HEK293T (cell line): ENCODE data around the gene MRPS27.

Source experiments
- CTBP1 ChIP-seq: fragments of 450-650 bp; IDR thresholded peaks from 2 replicates; pipeline ENCODE4 v1.6.1; 2016; ENCODE audit warnings: borderline replicate concordance
- FOXA1 ChIP-seq: fragments of 450-650 bp; IDR thresholded peaks from 2 replicates; pipeline ENCODE4 v1.6.1; 2016; ENCODE audit warnings: mild to moderate bottlenecking
- FOXK2 ChIP-seq: fragments of 450-650 bp; IDR thresholded peaks from 2 replicates; pipeline ENCODE4 v1.6.1; 2016; ENCODE audit warnings: mild to moderate bottlenecking
- FOXM1 ChIP-seq: fragments of 450-650 bp; IDR thresholded peaks from 2 replicates; pipeline ENCODE4 v1.6.1; 2017; ENCODE audit warnings: mild to moderate bottlenecking, borderline replicate concordance
- LEF1 ChIP-seq: fragments of 450-650 bp; IDR thresholded peaks from 2 replicates; pipeline ENCODE4 v1.6.1; 2017; ENCODE audit warnings: mild to moderate bottlenecking, borderline replicate concordance
- SP1 ChIP-seq: fragments of 450-650 bp; IDR thresholded peaks from 2 replicates; pipeline ENCODE4 v1.6.1; 2017
- SUZ12 ChIP-seq: fragments of 450-650 bp; IDR thresholded peaks from 2 replicates; pipeline ENCODE4 v1.6.1; 2016; ENCODE audit warnings: mild to moderate bottlenecking
- TARDBP ChIP-seq: fragments of 450-650 bp; IDR thresholded peaks from 2 replicates; pipeline ENCODE4 v1.6.1; 2016
- TF ChIP-seq, protein P1 (sequence below): fragments of 450-650 bp; IDR thresholded peaks from 2 replicates; pipeline ENCODE4 v1.6.1; 2016

DNA sequence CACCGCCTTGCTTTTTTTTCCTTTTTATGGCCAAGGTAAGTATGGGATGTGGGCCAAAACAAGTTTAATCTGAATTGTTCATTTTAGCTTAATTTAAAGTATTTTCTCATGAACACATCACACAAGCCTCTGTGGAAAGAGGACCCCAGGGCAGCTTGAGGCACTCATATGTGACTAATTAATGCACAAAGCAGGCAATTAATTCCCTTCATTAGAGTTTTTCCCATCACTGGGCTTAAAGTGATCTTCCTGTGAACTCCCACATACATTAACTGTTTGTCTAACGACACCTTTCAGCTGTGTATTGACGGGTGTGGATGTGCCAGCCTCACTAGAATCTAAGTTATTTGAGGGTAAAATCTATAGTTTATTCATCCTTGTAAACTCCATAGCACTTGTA lies 103.3 kb downstream of the MRPS27 start:
- TF ChIP-seq TARDBP (no peak), SUZ12 (no peak), FOXM1 (no peak), FOXK2 (no peak), SP1 (no peak), LEF1 (no peak), CTBP1 (no peak), FOXA1 (no peak)
- TF ChIP-seq, protein P1, sequence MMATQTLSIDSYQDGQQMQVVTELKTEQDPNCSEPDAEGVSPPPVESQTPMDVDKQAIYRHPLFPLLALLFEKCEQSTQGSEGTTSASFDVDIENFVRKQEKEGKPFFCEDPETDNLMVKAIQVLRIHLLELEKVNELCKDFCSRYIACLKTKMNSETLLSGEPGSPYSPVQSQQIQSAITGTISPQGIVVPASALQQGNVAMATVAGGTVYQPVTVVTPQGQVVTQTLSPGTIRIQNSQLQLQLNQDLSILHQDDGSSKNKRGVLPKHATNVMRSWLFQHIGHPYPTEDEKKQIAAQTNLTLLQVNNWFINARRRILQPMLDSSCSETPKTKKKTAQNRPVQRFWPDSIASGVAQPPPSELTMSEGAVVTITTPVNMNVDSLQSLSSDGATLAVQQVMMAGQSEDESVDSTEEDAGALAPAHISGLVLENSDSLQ: no peak
